ENCODE measurements around the gene RABGEF1.
"Not testable (repeated sequence)": the region's sequence is repeated elsewhere in the genome, so short reads cannot be mapped to it uniquely, and the experiment has no call there.

The RABGEF1 gene

GRCh38 chr7:66754541-66754940 is 14.0 kb downstream of the RABGEF1 start:
- Histone ChIP-seq H3K27me3 (ENCODE audit: control insufficient read depth, insufficient read depth, low read length) (no peaks in the 10 kb centered on the region), H3K9ac (ENCODE audit: low read depth, low read length) (no peak overlapping the region), H3K4me3 (ENCODE audit: low read depth, low read length) (no peak overlapping the region), H3K36me3 (ENCODE audit: control insufficient read depth, insufficient read depth, low read length) (no peaks in the 10 kb centered on the region), H3K4me1 (ENCODE audit: control insufficient read depth, insufficient read depth, low read length) (no peaks in the 10 kb centered on the region), H3K9me3 (ENCODE audit: control insufficient read depth, insufficient read depth, low read length) (no peaks in the 10 kb centered on the region)

DNA sequence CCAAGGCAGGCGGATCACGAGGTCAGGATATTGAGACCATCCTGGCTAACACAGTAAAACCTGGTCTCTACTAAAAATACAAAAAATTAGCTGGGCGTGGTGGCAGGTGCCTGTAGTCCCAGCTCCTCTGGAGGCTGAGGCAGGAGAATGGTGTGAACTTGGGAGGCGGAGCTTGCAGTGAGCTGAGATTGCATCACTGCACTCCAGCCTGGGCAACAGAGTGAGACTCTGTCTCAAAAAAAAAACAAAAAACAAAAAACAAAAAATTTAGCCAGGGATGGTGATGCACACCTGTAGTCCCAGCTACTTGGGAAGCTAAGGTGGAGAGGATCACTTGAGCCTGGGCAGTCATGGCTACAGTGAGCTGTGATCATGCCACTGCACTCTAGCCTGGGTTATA is 14.5 kb downstream of the RABGEF1 start:
- not testable (repeated sequence) for H3K36me3 ChIP-seq (ENCODE audit: control insufficient read depth, insufficient read depth, low read length); H3K4me1 ChIP-seq (ENCODE audit: control insufficient read depth, insufficient read depth, low read length); H3K9me3 ChIP-seq (ENCODE audit: control insufficient read depth, insufficient read depth, low read length); H3K27me3 ChIP-seq (ENCODE audit: control insufficient read depth, insufficient read depth, low read length); H3K9ac ChIP-seq (ENCODE audit: low read depth, low read length); H3K4me3 ChIP-seq (ENCODE audit: low read depth, low read length)

DNA sequence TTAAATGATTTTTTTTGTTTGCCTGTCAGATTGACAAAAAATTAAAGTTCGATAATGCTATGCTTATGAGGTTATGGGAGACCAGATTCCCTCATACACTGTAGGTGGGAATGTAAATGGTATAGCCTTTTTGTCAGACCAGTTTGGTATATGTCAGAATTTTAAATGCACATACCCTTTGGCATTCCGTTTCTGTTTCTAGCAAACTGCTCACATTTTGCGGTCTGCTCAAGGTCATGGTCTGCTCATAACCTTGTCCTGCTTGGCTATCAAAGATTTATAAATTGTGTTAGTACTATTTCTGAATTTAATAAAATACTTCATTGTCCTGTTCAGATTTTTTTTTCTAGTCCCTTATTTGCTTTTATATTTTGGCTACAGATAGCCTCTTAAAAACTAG is 15.7 kb downstream of the RABGEF1 start:
- not testable (repeated sequence) for H3K4me3 ChIP-seq (ENCODE audit: low read depth, low read length); H3K9ac ChIP-seq (ENCODE audit: low read depth, low read length); H3K27me3 ChIP-seq (ENCODE audit: control insufficient read depth, insufficient read depth, low read length); H3K9me3 ChIP-seq (ENCODE audit: control insufficient read depth, insufficient read depth, low read length); H3K4me1 ChIP-seq (ENCODE audit: control insufficient read depth, insufficient read depth, low read length); H3K36me3 ChIP-seq (ENCODE audit: control insufficient read depth, insufficient read depth, low read length)

DNA sequence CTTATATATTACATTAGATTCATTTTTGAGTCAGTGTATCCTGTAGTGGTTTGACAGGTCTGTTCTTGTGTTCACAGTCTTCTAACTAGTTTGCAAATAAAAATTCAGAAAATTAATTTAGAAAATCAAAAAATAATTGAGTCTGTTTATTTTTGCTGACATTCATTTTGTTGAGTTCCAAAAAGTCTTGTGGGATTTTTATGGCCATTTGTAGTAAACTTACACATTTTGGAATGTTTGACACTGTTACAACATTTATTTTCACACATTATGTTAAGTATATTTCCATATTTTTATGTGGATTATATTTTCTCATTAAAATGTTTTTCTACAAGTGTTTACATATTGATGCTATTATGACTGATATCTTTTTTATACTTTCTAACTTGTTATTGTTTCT is 16.4 kb downstream of the RABGEF1 start:
- Histone ChIP-seq H3K9ac (ENCODE audit: low read depth, low read length) (no peak overlapping the region), H3K9me3 (ENCODE audit: control insufficient read depth, insufficient read depth, low read length) (no peaks in the 10 kb centered on the region), H3K36me3 (ENCODE audit: control insufficient read depth, insufficient read depth, low read length) (no peaks in the 10 kb centered on the region), H3K4me1 (ENCODE audit: control insufficient read depth, insufficient read depth, low read length) (no peaks in the 10 kb centered on the region), H3K27me3 (ENCODE audit: control insufficient read depth, insufficient read depth, low read length) (no peaks in the 10 kb centered on the region), H3K4me3 (ENCODE audit: low read depth, low read length) (no peak overlapping the region)

DNA sequence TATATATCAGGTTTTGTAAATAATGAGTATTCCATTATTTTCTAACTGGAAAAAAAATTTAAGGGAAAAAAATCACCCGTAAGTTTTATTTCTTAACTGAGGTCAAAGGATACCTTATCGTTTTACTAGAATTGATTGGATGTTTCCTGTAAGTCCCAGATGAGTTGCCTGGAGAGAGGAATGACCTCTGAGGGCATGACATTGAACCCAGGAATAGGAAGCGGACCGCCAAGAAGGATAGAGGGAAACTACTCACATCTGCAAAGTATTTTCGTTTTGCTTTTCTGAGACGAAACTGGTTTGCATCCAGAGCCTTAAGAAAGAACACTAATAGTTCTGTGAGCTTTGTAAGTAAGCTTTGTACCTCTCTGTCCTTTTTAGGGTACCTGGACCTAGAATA is 17.4 kb downstream of the RABGEF1 start:
- no peak overlapping the region for H3K4me3 ChIP-seq (ENCODE audit: low read depth, low read length)
- no peaks in the 10 kb centered on the region for H3K9me3 ChIP-seq (ENCODE audit: control insufficient read depth, insufficient read depth, low read length)
- H3K36me3 ChIP-seq (ENCODE audit: control insufficient read depth, insufficient read depth, low read length) = no peaks in the 10 kb centered on the region
- H3K9ac ChIP-seq (ENCODE audit: low read depth, low read length) = no peak overlapping the region
- no peaks in the 10 kb centered on the region for H3K4me1 ChIP-seq (ENCODE audit: control insufficient read depth, insufficient read depth, low read length)
- H3K27me3 ChIP-seq (ENCODE audit: control insufficient read depth, insufficient read depth, low read length) = no peaks in the 10 kb centered on the region

DNA sequence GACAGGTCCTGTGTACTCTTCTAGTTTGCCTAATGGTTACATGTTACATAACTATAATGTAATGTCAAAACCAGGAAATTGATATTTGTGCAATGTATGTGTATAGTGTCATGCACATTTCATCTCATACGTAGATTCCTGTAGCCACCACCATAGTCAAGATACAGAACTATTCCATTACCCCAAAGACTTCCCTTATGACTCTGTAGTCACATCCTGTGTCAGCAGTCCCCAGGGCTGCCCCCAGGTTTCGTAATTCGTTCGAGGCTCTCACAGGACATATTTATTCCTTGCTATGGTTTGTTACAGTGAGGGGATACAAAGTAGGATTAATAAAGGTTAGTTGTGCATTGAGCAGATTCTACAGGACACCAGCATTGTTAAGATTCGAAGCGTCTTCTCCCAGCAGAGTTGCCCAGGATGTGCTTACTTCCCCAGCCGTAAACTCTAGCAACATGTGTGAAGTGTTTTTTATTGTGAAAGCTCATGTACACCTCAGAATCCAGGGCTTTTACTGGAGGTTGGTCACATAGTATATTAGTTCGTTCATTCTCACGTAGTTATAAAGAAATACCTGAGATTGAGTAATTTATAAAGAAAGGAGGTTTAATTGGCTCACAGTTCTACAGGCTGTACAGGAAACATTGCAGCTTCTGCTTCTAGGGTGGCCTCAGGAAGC is 18.6 kb downstream of the RABGEF1 start:
- no peaks in the 10 kb centered on the region for H3K9me3 ChIP-seq (ENCODE audit: control insufficient read depth, insufficient read depth, low read length)
- H3K27me3 ChIP-seq (ENCODE audit: control insufficient read depth, insufficient read depth, low read length) = no peaks in the 10 kb centered on the region
- no peaks in the 10 kb centered on the region for H3K4me1 ChIP-seq (ENCODE audit: control insufficient read depth, insufficient read depth, low read length)
- H3K36me3 ChIP-seq (ENCODE audit: control insufficient read depth, insufficient read depth, low read length) = no peaks in the 10 kb centered on the region
- H3K4me3 ChIP-seq (ENCODE audit: low read depth, low read length) = no peak overlapping the region
- H3K9ac ChIP-seq (ENCODE audit: low read depth, low read length) = no peak overlapping the region

DNA sequence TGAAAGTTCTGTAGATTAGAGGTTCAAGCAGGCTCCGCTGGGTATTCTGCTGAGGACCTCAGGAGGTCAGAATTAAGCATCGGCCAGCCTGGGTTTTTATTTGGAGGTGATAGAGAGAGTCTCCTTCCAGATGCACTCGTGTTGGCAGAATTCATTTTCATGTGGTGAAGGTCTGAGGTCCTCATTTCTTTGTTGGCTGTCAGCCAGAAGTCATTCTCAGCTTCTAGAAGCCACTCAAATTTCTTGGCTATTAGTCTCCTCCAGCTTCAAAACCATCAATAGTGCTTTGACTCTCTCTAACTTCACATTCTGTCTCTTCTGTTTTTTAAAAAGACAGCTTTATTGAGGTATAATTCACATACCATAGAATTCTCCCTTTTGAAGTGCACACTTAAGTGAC is 22.6 kb downstream of the RABGEF1 start:
- H3K4me1 ChIP-seq (ENCODE audit: control insufficient read depth, insufficient read depth, low read length); H3K9ac ChIP-seq (ENCODE audit: low read depth, low read length); H3K36me3 ChIP-seq (ENCODE audit: control insufficient read depth, insufficient read depth, low read length); H3K4me3 ChIP-seq (ENCODE audit: low read depth, low read length); H3K9me3 ChIP-seq (ENCODE audit: control insufficient read depth, insufficient read depth, low read length); H3K27me3 ChIP-seq (ENCODE audit: control insufficient read depth, insufficient read depth, low read length): not testable (repeated sequence)

GRCh38 chr7:66763633-66764355 is 23.3 kb downstream of the RABGEF1 start:
- not testable (repeated sequence) for H3K4me3 ChIP-seq (ENCODE audit: low read depth, low read length); H3K4me1 ChIP-seq (ENCODE audit: control insufficient read depth, insufficient read depth, low read length); H3K9me3 ChIP-seq (ENCODE audit: control insufficient read depth, insufficient read depth, low read length); H3K9ac ChIP-seq (ENCODE audit: low read depth, low read length); H3K36me3 ChIP-seq (ENCODE audit: control insufficient read depth, insufficient read depth, low read length); H3K27me3 ChIP-seq (ENCODE audit: control insufficient read depth, insufficient read depth, low read length)

DNA sequence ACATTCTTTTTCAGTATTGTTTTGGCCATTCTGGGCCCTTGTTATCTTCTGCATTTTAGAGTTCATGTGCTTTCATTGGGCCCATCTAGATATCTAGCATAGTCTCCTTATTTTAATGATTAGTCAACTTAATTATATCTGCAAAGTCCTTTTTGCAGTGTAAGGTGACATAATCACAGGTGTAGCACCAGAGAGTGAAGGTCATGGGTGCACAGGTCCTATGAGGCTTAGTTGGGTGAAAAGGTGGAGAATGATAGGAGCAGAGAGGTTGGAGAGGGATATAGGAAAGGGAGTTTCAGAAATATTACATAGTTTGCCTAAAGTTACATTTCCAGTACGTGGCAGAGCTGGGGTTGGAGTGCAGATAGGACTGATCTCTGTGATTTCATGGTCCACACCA is 24.4 kb downstream of the RABGEF1 start:
- not testable (repeated sequence) for H3K9me3 ChIP-seq (ENCODE audit: control insufficient read depth, insufficient read depth, low read length); H3K4me1 ChIP-seq (ENCODE audit: control insufficient read depth, insufficient read depth, low read length); H3K27me3 ChIP-seq (ENCODE audit: control insufficient read depth, insufficient read depth, low read length); H3K9ac ChIP-seq (ENCODE audit: low read depth, low read length); H3K4me3 ChIP-seq (ENCODE audit: low read depth, low read length); H3K36me3 ChIP-seq (ENCODE audit: control insufficient read depth, insufficient read depth, low read length)

- H3K4me3 ChIP-seq (ENCODE audit: low read depth, low read length); H3K4me1 ChIP-seq (ENCODE audit: control insufficient read depth, insufficient read depth, low read length): not testable (repeated sequence)
These were observed 24.9 kb downstream of the RABGEF1 start for GRCh38 chr7:66765322-66766025.

GRCh38 chr7:66766041-66766440 is 25.5 kb downstream of the RABGEF1 start:
- no peaks in the 10 kb centered on the region for H3K9me3 ChIP-seq (ENCODE audit: control insufficient read depth, insufficient read depth, low read length)
- H3K9ac ChIP-seq (ENCODE audit: low read depth, low read length) = no peak overlapping the region
- no peaks in the 10 kb centered on the region for H3K36me3 ChIP-seq (ENCODE audit: control insufficient read depth, insufficient read depth, low read length)
- no peak overlapping the region for H3K4me3 ChIP-seq (ENCODE audit: low read depth, low read length)
- no peaks in the 10 kb centered on the region for H3K27me3 ChIP-seq (ENCODE audit: control insufficient read depth, insufficient read depth, low read length)
- peaks cover 3% of the 10 kb centered on the region for H3K4me1 ChIP-seq (ENCODE audit: control insufficient read depth, insufficient read depth, low read length)

More at GRCh38 chr7:66765322-66766025, 24.9 kb downstream of the RABGEF1 start:
- not testable (repeated sequence) for H3K36me3 ChIP-seq (ENCODE audit: control insufficient read depth, insufficient read depth, low read length); H3K9ac ChIP-seq (ENCODE audit: low read depth, low read length); H3K9me3 ChIP-seq (ENCODE audit: control insufficient read depth, insufficient read depth, low read length); H3K27me3 ChIP-seq (ENCODE audit: control insufficient read depth, insufficient read depth, low read length)

DNA sequence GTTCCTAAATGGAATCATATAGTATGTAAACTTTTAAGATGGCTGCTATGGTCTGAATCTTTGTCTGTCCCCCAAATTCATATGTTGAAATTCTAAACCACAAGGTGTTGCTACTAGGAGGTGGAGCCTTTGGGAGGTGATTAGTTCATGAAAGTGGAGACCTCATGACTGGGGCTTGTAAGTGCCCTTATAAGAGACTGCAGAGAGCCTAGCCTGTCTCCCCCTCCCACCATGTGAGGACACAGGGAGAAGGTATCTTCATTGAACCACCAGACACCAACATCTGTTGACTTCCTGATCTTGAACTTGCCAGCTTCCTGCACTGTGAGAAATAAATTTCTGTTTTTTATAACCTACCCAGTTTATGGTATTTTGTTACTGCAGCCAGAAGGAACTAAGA is 27.0 kb downstream of the RABGEF1 start:
- H3K9me3 ChIP-seq (ENCODE audit: control insufficient read depth, insufficient read depth, low read length); H3K36me3 ChIP-seq (ENCODE audit: control insufficient read depth, insufficient read depth, low read length); H3K9ac ChIP-seq (ENCODE audit: low read depth, low read length); H3K27me3 ChIP-seq (ENCODE audit: control insufficient read depth, insufficient read depth, low read length); H3K4me3 ChIP-seq (ENCODE audit: low read depth, low read length); H3K4me1 ChIP-seq (ENCODE audit: control insufficient read depth, insufficient read depth, low read length): not testable (repeated sequence)
